SU-DHL-6 (cell line): ENCODE measurements around the gene FKRP.

Source experiments
- H2AFZ ChIP-seq: fragments of 200-600 bp; sonication (generic); 2 replicates; pipeline ENCODE4 v1.6.1; 2014; ENCODE audit warnings: low read depth, mild to moderate bottlenecking, moderate library complexity, mixed read lengths, antibody characterized with exemption, low read length; ENCODE audit not compliant: severe bottlenecking
- H3F3A ChIP-seq: fragments of 200-600 bp; shearing (Covaris generic); 2 replicates; pipeline ENCODE4 v1.6.0; 2016; ENCODE audit warnings: antibody characterized with exemption, mild to moderate bottlenecking; ENCODE audit not compliant: insufficient read depth
- H3K27ac ChIP-seq: fragments of 200-600 bp; sonication (generic); 2 replicates; pipeline ENCODE4 v1.5.1; 2016; ENCODE audit warnings: low read depth, mild to moderate bottlenecking, low read length, moderate library complexity, mixed read lengths
- H3K27me3 ChIP-seq: fragments of 200-600 bp; sonication (generic), shearing (Covaris generic); 2 replicates; pipeline ENCODE4 v1.6.0; 2014; ENCODE audit warnings: mild to moderate bottlenecking, low read length
- H3K36me3 ChIP-seq: fragments of 200-600 bp; sonication (generic); 2 replicates; pipeline ENCODE4 v1.6.1; 2014; ENCODE audit warnings: mild to moderate bottlenecking, low read length, mixed read lengths
- H3K4me2 ChIP-seq: fragments of 300-600, 200-600 bp; shearing (Covaris generic), sonication (generic); 2 replicates; pipeline ENCODE4 v1.6.0; 2014; ENCODE audit warnings: low read length, low read depth, mild to moderate bottlenecking; ENCODE audit not compliant: poor library complexity, severe bottlenecking
- H3K4me3 ChIP-seq: fragments of 200-600 bp; sonication (generic); 2 replicates; pipeline ENCODE4 v1.5.1; 2014; ENCODE audit warnings: antibody characterized with exemption, low read length, mild to moderate bottlenecking, mixed read lengths; ENCODE audit not compliant: insufficient read depth, poor library complexity, severe bottlenecking
- H3K79me2 ChIP-seq: fragments of 200-600 bp; sonication (generic); 2 replicates; pipeline ENCODE4 v1.6.1; 2014; ENCODE audit warnings: mild to moderate bottlenecking, low read length, moderate library complexity; ENCODE audit not compliant: insufficient read depth
- H3K9ac ChIP-seq: fragments of 200-600 bp; sonication (generic); 2 replicates; pipeline ENCODE4 v1.7.0; 2014; ENCODE audit warnings: mild to moderate bottlenecking, low read length
- H3K9me2 ChIP-seq: fragments of 200-600 bp; sonication (generic); replicated peaks from 2 replicates; pipeline ENCODE4 v1.6.1; 2014; ENCODE audit warnings: low read length; ENCODE audit not compliant: insufficient read depth
- H3K9me3 ChIP-seq: fragments of 200-600 bp; sonication (generic); 2 replicates; pipeline ENCODE4 v1.6.1; 2014; ENCODE audit warnings: low read length, mixed read lengths; ENCODE audit not compliant: insufficient read depth
- H4K20me1 ChIP-seq: fragments of 200-600 bp; sonication (generic); 2 replicates; pipeline ENCODE4 v1.6.1; 2014; ENCODE audit warnings: low read depth, mild to moderate bottlenecking, antibody characterized with exemption, low read length, moderate library complexity, mixed read lengths
- CTCF ChIP-seq: fragments of 200-600 bp; sonication (generic); IDR thresholded peaks from one replicate; pipeline ENCODE4 v1.5.1; 2017; ENCODE audit warnings: antibody characterized with exemption, mild to moderate bottlenecking, low read length, moderate library complexity; ENCODE audit not compliant: insufficient read depth, poor library complexity, severe bottlenecking
- EZH2phosphoT487 ChIP-seq: fragments of 200-600 bp; sonication (generic), shearing (Covaris generic); conservative IDR thresholded peaks from 2 replicates; pipeline ENCODE4 v1.6.1; 2018; ENCODE audit warnings: mild to moderate bottlenecking, antibody characterized with exemption, low read length, moderate library complexity, mixed read lengths

Gene FKRP

GRCh38 chr19:46748325-46749109 is 2.7 kb downstream of the FKRP start:
- Histone ChIP-seq H4K20me1 (no peaks in the 10 kb centered on the region; the same call in 1 of the 2 replicates), H3K9me2 (no peaks in the 10 kb centered on the region), H3K79me2 (peaks cover 30% of the 10 kb centered on the region), H3K27ac (no peak overlapping the region), H3K9ac (no peak overlapping the region), H3F3A (peaks cover 5% of the 10 kb centered on the region; the same call in 1 of the 2 replicates), H3K36me3 (no peaks in the 10 kb centered on the region), H3K4me2 (no peak overlapping the region), H3K9me3 (no peaks in the 10 kb centered on the region), H3K4me3 (no peak overlapping the region), H2AFZ (no peak overlapping the region), H3K27me3 (no peaks in the 10 kb centered on the region)
- TF ChIP-seq CTCF: peak; percentile 92
- no peak for TF ChIP-seq EZH2phosphoT487

DNA sequence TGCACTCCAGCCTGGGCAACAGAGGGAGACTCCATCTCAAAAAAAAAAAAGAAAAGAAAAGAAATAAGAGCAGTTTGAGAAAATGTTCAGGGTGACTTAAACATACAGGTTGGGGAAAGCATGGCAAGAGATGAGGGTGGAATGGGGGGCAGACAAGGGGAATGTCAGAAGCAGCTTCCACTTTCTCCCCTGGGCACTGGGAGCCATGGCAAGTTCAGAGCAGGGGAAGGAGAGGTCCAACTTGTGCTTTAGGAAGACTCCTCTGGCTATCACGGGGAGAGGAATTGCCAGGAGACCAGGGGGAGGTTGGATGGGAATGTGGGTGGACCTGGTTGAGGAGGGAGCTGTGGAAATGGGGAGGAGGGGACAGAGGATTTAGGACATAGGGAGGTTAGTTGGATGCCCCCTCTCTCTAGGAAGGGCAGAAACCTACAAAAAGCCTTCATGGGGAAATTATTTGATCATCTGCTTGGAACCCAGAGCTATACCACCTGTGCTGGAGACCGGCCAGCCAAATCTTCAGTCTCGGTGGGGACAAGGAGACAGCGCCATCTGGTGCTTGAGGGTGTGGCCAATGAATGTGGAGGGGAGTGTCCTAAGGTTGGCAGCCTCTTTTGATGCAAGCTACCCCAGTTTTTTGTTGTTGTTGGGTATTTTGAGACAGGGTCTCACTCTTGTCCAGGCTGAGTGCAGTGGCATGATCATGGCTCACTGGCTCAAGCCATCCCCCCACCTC is 7.7 kb downstream of the FKRP start:
- Histone ChIP-seq H3K79me2 (no peaks in the 10 kb centered on the region), H4K20me1 (no peaks in the 10 kb centered on the region), H3K9me3 (no peaks in the 10 kb centered on the region), H3K27me3 (no peaks in the 10 kb centered on the region), H3K4me2 (no peak overlapping the region), H3F3A (no peaks in the 10 kb centered on the region), H3K27ac (no peak overlapping the region), H3K9ac (no peak overlapping the region), H3K36me3 (no peaks in the 10 kb centered on the region), H2AFZ (no peak overlapping the region), H3K9me2 (no peaks in the 10 kb centered on the region), H3K4me3 (no peak overlapping the region)
- peak; percentile 56 for TF ChIP-seq CTCF
- no peak for TF ChIP-seq EZH2phosphoT487

GRCh38 chr19:46755077-46755852 is 9.4 kb downstream of the FKRP start:
- Histone ChIP-seq H3K4me2 (no peak overlapping the region), H3K4me3 (no peak overlapping the region), H3K27me3 (no peaks in the 10 kb centered on the region), H3F3A (no peaks in the 10 kb centered on the region), H3K36me3 (no peaks in the 10 kb centered on the region), H3K9ac (no peak overlapping the region), H4K20me1 (no peaks in the 10 kb centered on the region), H3K9me2 (no peaks in the 10 kb centered on the region), H3K9me3 (no peaks in the 10 kb centered on the region), H2AFZ (no peak overlapping the region), H3K27ac (no peak overlapping the region), H3K79me2 (no peaks in the 10 kb centered on the region)
- TF ChIP-seq CTCF: no peak
- no peak for TF ChIP-seq EZH2phosphoT487
